MCF 10A (cell line): ENCODE results near the gene EIF1B. TPM values are rescaled to one million over a fixed set of nuclear protein-coding genes. Genes with fewer than 3 reads are reported as not detected.
"Not testable (repeated sequence)": the region's sequence is repeated elsewhere in the genome, so short reads cannot be mapped to it uniquely, and the experiment has no call there.

Experiments
- BruUV-seq: library from RNA; stranded (reverse); fragments of 400-500 nt; replicated peaks from 2 replicates; lab custom pipeline; 2021; lab: Mats Ljungman, UMichigan
- CTCF ChIA-PET: fragments of 300-600 bp; sonication (Branson Sonifier 250); formaldehyde crosslinking; extraction: SDS; loops from one replicate; lab custom pipeline; 2021; ENCODE audit warnings: antibody characterized with exemption, inconsistent platforms; lab: Yijun Ruan, JAX
- POLR2A ChIA-PET: fragments of 300-600, 350-650 bp; sonication (Branson Sonifier 250); formaldehyde crosslinking; extraction: SDS; loops from one replicate; lab custom pipeline; 2020; ENCODE audit warnings: antibody characterized with exemption, inconsistent platforms; lab: Yijun Ruan, JAX
- DNase-seq: peaks from one replicate; pipeline ENCODE4 v3.0.0-alpha.2; 2018; ENCODE audit not compliant: unreplicated experiment
- H3K27ac Mint-ChIP-seq: one replicate; pipeline ENCODE4 v1.8.0; 2022; ENCODE audit warnings: mild to moderate bottlenecking, low read depth, mixed read lengths; ENCODE audit not compliant: unreplicated experiment
- H3K27me3 Mint-ChIP-seq: one replicate; pipeline ENCODE4 v1.8.0; 2022; ENCODE audit warnings: mixed read lengths; ENCODE audit not compliant: insufficient read depth, unreplicated experiment
- H3K36me3 Mint-ChIP-seq: one replicate; pipeline ENCODE4 v1.8.0; 2022; ENCODE audit warnings: mild to moderate bottlenecking, moderate library complexity, mixed read lengths; ENCODE audit not compliant: insufficient read depth, unreplicated experiment
- H3K4me1 Mint-ChIP-seq: one replicate; pipeline ENCODE4 v1.8.0; 2022; ENCODE audit warnings: mixed read lengths; ENCODE audit not compliant: insufficient read depth, unreplicated experiment
- H3K4me3 Mint-ChIP-seq: one replicate; pipeline ENCODE4 v1.8.0; 2022; ENCODE audit warnings: mild to moderate bottlenecking, moderate library complexity, mixed read lengths; ENCODE audit not compliant: unreplicated experiment
- H3K9me3 Mint-ChIP-seq: one replicate; pipeline ENCODE4 v1.8.0; 2022; ENCODE audit warnings: mixed read lengths; ENCODE audit not compliant: unreplicated experiment
- intact Hi-C: fragments of 100-400 bp; cut with micrococcal nuclease; formaldehyde crosslinking; loops from 2 replicates; pipeline ENCODE4 v1.14.1; 2022
- total RNA-seq: library from RNA; stranded (reverse); gene quantifications from 2 replicates; pipeline ENCODE4 v1.2.3, GENCODE V29; 2022
- TF ChIP-seq, protein P1 (sequence below): fragments of 200-600 bp; IDR thresholded peaks from one replicate; pipeline ENCODE4 v1.8.0; 2022; ENCODE audit warnings: antibody characterized with exemption, mild to moderate bottlenecking; ENCODE audit not compliant: unreplicated experiment

Gene EIF1B
- total RNA-seq, 1 experiment from 2014 or later, result 69.3 TPM

DNA sequence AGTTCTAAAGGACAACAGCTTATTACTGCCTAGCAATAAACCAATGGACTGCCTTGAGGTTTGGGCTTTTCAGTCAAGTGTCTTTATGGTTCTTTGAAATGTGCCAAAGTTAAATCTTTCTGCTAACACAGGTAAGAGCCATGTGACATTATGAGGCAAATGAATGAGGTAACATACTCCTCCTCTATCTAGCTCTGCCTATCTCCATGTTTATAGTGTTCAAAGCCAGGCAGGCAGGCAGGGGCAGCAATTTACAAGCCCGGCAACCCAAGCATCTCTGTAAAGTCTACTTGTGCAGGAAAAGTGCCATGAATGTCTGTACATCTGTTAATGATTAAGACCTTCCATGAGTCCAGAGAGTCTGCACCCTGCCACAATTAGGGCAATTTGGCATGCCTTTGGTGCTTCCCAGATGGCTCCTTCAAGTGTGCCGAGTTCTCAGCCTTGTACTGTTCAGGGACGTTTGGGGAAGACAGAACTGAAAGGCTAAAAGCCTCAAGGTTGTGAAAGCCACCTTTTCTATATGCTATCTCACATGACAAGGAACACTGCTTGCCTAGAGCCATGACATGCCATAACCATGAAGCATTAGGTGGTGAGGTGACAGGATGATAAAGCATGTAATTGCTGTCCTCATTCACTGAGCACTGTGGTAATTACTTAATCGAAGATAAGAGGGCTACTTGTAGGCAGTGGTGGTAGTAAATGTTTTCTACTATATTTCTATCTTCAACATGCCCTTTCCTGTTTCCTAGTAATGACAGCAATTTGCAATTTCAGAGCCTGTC is 41.4 kb upstream of the EIF1B start:
- no peaks in the 10 kb centered on the region for H3K27me3 Mint-ChIP-seq
- CTCF ChIA-PET, result interaction anchor here (0.6 to 0.9 kb wide), 2 partner anchors 31 to 77 kb away, joined by 3 to 4 read pairs; no protein-coding TSS in a partner anchor
- no peak overlapping the region for H3K27ac Mint-ChIP-seq
- H3K4me3 Mint-ChIP-seq, result no peak overlapping the region
- intact Hi-C loops, result no loop called here
- H3K4me1 Mint-ChIP-seq, result no peaks in the 10 kb centered on the region
- H3K36me3 Mint-ChIP-seq, result no peaks in the 10 kb centered on the region
- BruUV-seq, result no TSS peak
- no peak for DNase-seq
- POLR2A ChIA-PET, result no interaction called here
- TF ChIP-seq, protein P1, sequence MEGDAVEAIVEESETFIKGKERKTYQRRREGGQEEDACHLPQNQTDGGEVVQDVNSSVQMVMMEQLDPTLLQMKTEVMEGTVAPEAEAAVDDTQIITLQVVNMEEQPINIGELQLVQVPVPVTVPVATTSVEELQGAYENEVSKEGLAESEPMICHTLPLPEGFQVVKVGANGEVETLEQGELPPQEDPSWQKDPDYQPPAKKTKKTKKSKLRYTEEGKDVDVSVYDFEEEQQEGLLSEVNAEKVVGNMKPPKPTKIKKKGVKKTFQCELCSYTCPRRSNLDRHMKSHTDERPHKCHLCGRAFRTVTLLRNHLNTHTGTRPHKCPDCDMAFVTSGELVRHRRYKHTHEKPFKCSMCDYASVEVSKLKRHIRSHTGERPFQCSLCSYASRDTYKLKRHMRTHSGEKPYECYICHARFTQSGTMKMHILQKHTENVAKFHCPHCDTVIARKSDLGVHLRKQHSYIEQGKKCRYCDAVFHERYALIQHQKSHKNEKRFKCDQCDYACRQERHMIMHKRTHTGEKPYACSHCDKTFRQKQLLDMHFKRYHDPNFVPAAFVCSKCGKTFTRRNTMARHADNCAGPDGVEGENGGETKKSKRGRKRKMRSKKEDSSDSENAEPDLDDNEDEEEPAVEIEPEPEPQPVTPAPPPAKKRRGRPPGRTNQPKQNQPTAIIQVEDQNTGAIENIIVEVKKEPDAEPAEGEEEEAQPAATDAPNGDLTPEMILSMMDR, result no peak
- H3K9me3 Mint-ChIP-seq, result no peaks in the 10 kb centered on the region

DNA sequence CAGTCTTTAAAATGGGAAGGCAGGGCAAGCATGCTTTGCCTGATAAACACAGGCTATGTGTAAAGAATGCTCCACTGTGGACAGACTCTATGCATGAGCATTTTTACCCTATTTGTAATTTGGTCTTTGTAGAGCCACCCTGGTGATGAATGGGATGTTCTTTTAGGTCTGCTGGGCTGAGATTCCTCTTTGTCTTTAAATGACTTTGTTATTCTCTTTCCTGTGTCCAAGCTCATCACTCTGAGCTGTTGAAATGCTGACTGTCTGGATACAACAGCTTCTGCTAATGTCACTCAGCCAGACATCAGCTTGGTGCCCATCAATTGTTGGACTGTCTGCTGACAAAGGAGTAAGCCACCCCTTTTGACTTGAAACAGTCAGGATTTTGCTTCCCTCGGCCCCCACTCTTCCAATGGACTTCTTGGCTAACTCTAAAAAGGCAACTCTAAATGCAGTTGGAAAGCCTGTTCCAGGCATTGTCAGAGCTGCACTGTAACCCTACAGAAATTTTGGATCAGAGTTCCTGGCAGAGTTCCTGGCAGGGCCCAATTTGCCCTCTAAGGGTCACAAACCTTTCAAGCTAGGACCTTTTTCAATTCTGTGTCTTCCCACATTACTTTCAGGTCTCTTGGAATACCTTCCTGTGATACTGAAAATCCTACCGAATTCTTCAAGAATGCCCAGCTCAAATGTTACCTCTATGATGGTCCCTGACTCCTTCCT is 40.5 kb upstream of the EIF1B start:
- H3K36me3 Mint-ChIP-seq, result no peaks in the 10 kb centered on the region
- BruUV-seq, result no TSS peak
- CTCF ChIA-PET, result interaction anchor here (0.5 kb wide), 1 partner anchor 77 kb away, joined by 3 read pairs; no protein-coding TSS in a partner anchor
- no peaks in the 10 kb centered on the region for H3K27me3 Mint-ChIP-seq
- TF ChIP-seq, protein P1, result no peak
- no peak for DNase-seq
- POLR2A ChIA-PET, result interaction anchor here (0.7 kb wide), 1 partner anchor 14 kb away, joined by 3 read pairs; no protein-coding TSS in a partner anchor
- no peaks in the 10 kb centered on the region for H3K4me1 Mint-ChIP-seq
- no peak overlapping the region for H3K27ac Mint-ChIP-seq
- no peak overlapping the region for H3K4me3 Mint-ChIP-seq
- intact Hi-C loops, result no loop called here
- H3K9me3 Mint-ChIP-seq, result no peaks in the 10 kb centered on the region

DNA sequence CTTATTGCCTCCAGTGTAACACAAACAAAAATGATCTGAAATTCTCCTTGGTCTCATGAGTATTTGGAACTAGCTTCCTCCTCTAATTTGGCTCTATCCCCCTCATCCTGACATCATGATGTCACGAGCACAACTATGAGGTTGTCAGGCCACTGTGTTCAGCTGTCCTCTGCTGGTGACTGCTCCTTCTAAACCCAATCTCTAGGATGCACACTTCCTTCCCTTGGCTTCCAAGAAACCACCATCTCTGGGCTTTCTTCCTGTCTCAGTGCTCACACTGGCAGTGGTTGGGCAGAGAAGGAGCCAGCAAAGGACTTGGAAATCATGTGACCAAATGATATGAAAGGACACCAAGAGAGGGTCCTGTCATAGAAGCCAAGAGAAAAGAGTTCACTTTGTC is 30.7 kb upstream of the EIF1B start:
- Mint-ChIP-seq H3K9me3 (no peaks in the 10 kb centered on the region), H3K4me1 (peaks cover 9% of the 10 kb centered on the region), H3K27me3 (no peaks in the 10 kb centered on the region), H3K27ac (no peak overlapping the region), H3K4me3 (no peak overlapping the region), H3K36me3 (no peaks in the 10 kb centered on the region)
- no TSS peak for BruUV-seq
- ChIA-PET CTCF (interaction anchor here (1.2 kb wide), 1 partner anchor 30 kb away, joined by 3 read pairs; no protein-coding TSS in a partner anchor), POLR2A (no interaction called here)
- TF ChIP-seq, protein P1, result no peak
- no peak for DNase-seq
- intact Hi-C loops, result no loop called here

DNA sequence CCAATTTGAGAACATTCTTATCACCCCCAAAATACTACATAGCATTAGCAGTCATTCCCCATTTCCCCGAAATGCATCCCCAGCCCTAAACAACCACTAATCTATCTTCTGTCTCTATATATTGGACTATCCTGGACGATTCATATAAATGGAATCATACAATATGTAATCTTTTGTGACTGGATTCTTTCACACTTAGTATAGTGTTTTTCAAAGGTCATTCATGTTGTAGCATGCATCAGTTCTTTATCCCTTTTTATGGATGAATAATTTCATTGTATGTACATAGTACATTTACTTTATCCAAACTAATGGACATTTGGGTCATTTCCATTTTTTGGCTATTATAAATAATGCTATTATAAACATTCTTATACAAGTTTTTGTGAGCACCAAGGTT is 27.5 kb upstream of the EIF1B start:
- POLR2A ChIA-PET, result interaction anchor here (2.0 kb wide), 1 partner anchor 26 kb away, joined by 8 read pairs; no protein-coding TSS in a partner anchor
- no peak overlapping the region for H3K27ac Mint-ChIP-seq
- no peaks in the 10 kb centered on the region for H3K27me3 Mint-ChIP-seq
- no TSS peak for BruUV-seq
- H3K4me3 Mint-ChIP-seq, result no peak overlapping the region
- peaks cover 18% of the 10 kb centered on the region for H3K4me1 Mint-ChIP-seq
- no peak for DNase-seq
- CTCF ChIA-PET, result interaction anchor here (0.6 kb wide), 1 partner anchor 1872 kb away, joined by 3 read pairs; no protein-coding TSS in a partner anchor
- intact Hi-C loops, result no loop called here
- H3K36me3 Mint-ChIP-seq, result no peaks in the 10 kb centered on the region
- TF ChIP-seq, protein P1, result no peak
- H3K9me3 Mint-ChIP-seq, result no peaks in the 10 kb centered on the region

DNA sequence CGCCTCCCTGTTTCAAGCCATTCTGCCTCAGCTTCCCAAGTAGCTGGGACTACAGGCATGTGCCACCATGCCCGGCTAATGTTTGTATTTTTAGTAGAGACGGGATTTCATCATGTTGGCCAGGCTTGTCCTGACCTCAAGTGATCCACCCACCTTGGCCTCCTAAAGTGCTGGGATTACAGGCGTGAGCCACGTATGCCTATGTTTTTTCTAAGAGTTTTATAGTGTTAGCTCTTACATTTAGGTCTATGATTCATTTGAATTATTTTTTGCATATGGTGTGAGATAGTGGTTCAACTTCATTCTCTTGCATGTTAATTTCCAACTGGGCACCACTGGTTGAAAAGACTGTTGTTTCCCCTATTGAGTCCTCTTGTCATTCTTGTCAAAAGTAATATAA is 26.4 kb upstream of the EIF1B start:
- intact Hi-C loops, H3K27ac Mint-ChIP-seq, H3K27me3 Mint-ChIP-seq, H3K36me3 Mint-ChIP-seq, H3K9me3 Mint-ChIP-seq, H3K4me3 Mint-ChIP-seq, BruUV-seq: not testable (repeated sequence)
- peak; percentile 11 for DNase-seq
- CTCF ChIA-PET, result interaction anchor here (0.6 to 1.4 kb wide), 3 partner anchors 10 to 91 kb away, joined by 3 to 5 read pairs (median 3); no protein-coding TSS in a partner anchor
- POLR2A ChIA-PET, result interaction anchor here (0.8 kb wide), 1 partner anchor 14 kb away, joined by 3 read pairs; no protein-coding TSS in a partner anchor
- peaks cover 18% of the 10 kb centered on the region for H3K4me1 Mint-ChIP-seq
